ENCODE data around the gene SEC24C.
"Not testable (repeated sequence)": the region's sequence is repeated elsewhere in the genome, so short reads cannot be mapped to it uniquely, and the experiment has no call there.

The SEC24C gene

DNA sequence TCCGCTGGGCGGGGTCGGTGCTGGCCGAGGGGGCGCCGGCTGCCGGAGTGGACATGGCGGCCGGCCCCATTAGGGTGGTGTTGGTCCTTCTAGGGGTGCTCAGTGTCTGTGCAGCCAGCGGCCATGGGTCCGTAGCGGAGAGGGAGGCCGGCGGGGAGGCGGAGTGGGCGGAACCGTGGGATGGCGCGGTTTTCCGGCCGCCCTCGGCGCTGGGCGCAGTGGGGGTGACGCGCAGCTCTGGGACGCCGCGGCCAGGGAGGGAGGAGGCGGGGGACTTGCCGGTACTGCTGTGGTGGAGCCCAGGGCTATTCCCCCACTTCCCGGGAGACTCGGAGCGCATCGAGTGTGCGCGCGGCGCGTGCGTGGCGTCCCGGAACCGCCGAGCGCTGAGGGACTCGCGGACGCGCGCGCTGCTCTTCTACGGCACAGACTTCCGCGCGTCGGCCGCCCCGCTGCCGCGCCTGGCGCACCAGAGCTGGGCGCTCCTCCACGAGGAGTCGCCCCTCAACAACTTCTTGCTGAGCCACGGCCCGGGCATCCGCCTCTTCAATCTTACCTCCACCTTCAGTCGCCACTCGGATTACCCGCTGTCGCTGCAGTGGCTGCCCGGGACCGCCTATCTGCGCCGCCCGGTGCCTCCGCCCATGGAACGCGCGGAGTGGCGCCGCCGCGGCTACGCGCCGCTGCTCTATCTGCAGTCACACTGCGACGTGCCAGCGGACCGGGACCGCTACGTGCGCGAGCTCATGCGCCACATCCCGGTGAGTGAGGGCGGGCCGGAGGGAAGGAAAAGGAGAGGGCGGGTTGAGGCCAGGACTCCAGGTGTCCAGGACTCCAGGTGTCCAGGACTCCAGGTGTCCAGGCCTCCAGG, 28.3 kb downstream of the SEC24C start:
- DNase-seq, result peak; percentile 64 to 83 (median 81)

DNA sequence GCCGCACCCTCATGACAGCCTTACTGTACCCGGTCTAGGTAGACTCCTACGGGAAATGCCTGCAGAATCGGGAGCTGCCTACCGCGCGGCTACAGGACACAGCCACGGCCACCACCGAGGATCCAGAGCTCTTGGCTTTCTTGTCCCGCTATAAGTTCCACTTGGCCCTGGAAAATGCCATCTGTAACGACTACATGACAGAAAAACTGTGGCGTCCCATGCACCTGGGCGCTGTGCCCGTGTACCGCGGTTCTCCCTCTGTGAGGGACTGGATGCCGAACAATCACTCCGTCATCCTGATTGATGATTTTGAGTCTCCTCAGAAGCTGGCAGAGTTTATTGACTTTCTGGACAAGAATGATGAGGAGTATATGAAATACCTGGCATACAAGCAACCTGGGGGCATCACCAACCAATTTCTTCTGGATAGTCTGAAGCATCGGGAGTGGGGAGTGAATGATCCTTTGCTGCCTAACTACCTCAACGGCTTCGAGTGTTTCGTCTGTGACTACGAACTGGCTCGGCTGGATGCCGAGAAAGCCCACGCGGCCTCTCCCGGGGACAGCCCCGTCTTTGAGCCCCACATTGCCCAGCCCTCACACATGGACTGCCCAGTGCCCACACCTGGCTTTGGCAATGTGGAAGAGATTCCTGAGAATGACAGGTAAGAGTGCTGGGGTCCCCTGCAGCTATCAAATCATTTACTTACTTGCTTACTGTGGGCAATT, 29.1 kb downstream of the SEC24C start:
- peak; percentile 16 to 46 (median 19) for DNase-seq

DNA sequence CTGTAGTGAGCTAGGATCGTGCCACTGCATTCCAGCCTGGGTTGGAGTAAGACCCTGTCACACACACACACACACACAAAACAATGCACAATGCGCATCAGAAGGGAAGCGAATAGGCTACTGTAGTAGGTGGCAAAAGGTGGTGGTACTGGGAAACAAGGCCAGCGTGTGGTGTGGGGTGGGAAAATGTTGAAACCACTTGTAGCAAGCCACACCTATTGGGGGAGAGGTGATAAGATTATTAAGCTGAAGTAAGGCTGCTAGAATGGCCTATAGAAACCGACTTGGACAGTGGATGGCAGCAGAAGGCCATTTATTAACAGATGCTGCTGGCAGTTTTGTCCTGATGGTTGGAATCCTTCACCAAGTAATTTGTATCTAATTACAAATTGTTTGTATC, 30.5 kb downstream of the SEC24C start:
- DNase-seq, result no peak

DNA sequence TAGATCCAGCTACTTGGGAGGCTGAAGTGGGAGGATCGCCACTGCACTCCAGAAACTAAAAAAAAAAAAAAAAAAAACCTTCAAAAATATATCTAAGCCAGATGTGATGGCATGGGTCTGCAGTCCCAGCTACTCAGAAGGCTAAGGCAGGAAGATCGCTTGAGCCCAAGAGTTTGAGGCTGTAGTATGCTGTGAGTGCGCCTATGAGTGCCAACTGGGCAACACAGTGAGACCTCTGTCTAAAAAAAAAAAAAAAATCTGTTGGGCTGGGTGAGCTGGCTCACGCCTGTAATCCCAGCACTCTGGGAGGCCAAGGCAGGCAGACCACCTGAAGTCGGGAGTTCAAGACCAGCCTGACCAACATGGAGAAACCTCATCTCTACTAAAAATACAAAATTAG, 34.8 kb downstream of the SEC24C start:
- no peak for DNase-seq

DNA sequence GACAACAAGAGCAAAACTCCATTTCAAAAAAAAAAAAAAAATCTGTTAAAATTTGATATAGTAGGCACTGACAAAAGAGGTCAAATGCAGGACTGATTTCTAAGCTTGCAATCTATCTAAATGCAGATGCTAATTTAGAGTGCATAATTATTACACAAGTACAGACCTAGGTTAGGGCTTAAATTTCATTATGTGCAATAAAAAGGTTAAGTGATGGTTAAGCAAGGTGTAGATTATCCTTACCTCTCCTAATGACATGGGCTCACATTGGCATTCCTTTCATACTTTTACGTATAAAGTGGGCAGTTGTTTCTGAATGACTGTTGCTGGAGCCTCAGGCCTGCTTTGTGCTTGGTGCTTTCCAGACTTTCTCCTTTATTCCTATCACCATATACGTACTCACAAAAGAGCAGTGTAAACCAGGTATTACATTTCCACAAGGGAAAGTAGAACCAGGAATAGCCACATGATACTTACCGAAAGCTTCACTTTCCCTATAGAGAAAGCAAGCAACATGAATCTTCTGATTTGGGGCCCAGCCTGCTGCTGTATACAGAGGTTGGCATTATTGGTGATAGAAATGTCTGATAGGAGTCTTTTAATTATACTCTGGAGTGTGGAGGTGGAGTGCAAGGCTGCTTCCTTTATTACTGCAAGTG, 35.5 kb downstream of the SEC24C start:
- DNase-seq, result no peak

DNA sequence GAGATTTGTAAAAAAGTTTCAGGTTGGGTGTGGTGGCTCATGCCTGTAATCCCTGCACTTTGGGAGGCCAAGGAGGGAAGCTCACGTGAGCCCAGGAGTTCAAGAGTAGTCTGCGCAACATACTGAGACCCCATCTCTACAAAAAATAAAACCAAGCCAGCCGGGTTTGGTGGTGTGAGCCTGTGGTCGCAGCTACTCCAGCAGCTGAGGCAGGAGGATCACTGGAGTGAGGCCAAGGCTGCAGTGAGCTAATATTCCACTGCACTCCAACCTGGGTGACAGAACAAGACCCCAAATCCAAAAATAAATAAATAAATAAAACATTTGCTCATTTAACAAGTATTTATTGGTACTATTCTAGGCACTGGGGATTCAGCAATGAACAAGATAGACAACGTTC, 36.1 kb downstream of the SEC24C start:
- no peak for DNase-seq

DNA sequence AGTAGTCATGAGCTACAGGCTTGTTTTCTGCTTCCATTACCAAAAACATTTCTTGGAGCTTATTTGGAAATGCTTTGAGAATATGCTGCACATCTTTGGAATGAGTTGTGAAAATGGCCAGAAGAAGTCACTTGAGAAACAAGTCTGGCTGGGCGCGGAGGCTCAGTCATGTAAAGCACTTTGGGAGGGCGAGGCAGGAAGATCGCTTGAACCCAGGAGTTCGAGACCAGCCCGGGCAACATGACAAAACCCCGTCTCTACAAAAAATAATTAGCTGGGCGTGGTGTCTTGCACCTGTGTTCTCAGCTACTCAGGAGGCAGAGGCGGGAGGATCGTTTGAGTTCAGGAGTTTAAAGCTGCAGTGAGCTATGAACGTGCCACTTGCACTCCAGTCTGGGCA, 36.8 kb downstream of the SEC24C start:
- DNase-seq, result no peak

DNA sequence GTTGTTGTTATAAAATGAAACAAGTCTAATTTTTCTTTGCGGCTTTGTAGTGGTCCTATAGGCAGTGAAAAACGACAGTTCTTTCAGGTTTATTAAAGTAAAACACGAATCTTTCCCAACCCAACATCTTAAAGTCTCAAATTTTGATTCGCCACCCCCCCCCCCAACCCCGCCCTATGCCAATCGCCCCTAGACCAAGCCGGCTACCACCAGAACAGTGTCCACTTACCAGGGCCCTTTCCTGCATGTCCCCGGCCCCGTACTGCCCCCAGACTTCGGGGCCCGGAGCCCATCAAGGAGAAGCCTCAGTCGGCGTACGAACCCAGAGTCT, 37.3 kb downstream of the SEC24C start:
- no peak for DNase-seq

DNA sequence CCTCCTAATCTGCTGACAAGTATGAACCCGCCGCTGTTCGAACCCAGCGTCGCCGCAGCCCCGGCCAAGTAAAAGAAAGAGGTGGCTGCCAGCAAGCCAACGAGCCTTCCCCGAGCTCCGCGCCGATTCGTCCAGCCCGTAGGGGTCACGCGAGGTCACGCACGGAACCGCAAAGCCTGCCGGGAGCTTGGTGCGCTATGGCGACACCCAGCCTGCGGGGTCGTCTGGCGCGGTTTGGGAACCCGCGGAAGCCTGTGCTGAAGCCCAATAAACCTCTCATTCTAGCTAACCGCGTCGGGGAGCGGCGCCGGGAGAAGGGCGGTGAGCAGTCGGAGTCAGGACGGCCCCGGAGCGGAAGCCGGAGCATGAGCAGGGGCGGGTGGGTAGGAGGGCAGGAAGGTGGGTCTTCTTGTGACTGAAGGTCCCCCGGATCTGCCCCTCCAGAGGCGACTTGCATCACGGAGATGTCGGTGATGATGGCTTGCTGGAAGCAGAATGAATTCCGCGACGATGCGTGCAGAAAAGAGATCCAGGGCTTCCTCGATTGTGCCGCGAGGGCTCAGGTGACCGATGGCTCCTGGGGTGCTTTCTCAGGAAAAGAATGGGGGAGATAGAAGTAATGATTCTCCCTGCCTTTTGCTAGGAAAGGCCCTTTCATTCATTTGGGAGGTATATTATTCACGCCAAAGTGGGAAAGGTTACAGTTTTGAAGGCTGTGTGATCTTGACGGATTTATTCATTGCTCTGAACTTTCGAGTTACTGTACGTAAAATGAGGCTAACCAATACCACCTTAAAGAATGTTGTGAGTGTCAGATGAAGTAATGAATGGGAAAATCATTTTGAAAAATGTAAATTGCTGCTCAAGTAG, 37.9 kb downstream of the SEC24C start, which contains the start of gene CHCHD1:
TSS of gene CHCHD1 (plus strand) at position 170 of the 870 bp plus-strand sequence. CDS start at position 198, 28 bp downstream.
- DNase-seq, result peak; percentile 64 to 78 (median 74)

DNA sequence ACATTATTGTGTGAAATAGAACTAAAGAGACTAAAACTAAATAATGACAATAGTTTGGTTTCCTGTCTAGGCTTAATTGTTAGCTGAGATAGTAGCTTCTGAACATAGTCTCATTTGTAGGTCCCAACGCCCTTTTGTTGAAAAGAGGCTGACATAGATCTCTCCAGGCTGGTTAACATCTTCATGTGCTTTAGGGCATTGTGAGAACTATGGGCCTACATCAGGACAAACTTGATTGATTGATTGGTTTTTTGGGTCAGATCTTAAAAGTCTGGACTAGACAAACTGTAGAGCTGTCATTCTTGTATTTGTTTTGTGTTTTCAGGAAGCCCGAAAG, 38.5 kb downstream of the SEC24C start:
- DNase-seq, result no peak

DNA sequence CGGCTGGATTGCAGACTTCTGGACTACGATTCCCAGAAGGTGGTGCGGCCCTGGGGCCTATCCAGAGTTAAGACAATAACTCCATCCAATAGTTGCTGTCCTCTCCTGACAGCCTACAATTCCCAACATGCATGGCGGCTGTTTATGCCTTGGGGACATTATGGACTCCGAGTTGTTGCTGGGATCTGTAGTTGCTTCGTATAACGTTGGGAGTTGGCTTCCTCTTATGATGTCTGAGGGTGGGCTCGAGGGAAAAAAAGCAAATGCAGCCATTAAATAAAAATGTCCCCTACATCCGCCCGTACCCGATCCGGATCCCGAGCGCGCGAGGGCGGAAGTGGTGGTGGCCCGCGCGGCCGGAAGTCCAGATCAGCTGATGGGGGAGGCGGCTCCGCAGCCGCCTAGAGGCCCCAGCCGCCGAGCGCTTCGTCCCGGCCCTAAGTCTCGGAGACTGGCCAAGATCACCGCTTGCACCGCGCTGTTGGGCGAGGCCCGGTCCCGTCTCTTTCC, 41.1 kb downstream of the SEC24C start, which contains the start of gene ZSWIM8:
TSS of gene ZSWIM8 (plus strand) at position 396 of the 510 bp plus-strand sequence. CDS start 273 bp downstream, outside the sequence.
- peak; percentile 84 to 94 (median 86) for DNase-seq

DNA sequence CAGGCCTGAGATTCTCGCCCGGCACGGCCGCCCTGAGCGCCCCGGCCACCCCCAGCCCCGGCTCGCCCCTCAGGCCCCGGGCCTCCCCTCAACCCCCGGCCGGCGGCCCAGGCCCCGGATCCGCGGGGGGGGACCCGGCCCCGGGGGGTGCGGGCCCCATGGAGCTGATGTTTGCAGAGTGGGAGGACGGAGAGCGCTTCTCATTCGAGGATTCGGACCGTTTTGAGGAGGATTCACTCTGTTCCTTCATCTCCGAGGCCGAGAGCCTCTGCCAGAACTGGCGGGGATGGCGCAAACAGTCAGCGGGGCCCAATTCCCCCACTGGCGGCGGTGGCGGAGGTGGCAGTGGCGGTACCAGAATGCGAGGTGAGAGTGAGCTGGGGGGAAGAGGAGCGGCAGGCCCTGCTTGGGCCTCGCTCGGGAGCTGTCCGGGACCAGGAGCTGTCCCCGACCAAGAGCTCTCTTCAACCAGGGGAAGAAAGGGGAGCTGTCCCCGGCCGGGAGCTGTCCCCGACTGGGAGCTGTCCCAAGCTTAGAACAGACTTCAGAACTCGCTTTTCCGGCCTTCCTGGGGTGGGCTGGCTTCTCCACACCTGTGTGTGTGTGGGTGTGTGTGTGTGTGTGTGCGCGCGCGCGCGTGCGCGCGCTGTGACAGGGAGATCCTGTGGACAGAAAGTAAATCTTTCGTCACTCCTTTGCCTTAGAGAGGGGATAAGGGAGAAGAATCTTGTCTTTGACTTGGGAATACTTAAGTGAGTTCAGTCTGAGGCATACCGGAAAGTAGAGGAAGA, 41.7 kb downstream of the SEC24C start:
- DNase-seq, result peak in 1 of 3 experiments; percentile 26

DNA sequence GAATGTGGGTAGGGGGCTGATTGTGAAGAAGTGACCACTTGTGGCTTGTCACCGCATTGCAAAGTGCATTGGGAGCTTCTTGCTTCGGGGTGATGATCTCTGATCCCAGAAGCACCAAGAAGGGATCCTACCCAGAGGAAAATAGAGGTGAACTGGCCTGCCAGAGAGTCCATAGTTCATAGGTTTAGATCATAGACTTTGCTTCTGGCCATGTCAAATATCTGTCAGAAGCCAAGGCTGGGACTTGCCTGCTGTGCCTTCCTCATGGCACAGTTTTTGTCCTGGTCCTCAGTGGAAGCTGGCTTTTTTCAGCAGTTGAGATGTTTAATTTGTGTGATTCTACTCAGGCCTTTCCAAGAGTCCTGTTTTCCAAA, 42.3 kb downstream of the SEC24C start:
- no peak for DNase-seq

DNA sequence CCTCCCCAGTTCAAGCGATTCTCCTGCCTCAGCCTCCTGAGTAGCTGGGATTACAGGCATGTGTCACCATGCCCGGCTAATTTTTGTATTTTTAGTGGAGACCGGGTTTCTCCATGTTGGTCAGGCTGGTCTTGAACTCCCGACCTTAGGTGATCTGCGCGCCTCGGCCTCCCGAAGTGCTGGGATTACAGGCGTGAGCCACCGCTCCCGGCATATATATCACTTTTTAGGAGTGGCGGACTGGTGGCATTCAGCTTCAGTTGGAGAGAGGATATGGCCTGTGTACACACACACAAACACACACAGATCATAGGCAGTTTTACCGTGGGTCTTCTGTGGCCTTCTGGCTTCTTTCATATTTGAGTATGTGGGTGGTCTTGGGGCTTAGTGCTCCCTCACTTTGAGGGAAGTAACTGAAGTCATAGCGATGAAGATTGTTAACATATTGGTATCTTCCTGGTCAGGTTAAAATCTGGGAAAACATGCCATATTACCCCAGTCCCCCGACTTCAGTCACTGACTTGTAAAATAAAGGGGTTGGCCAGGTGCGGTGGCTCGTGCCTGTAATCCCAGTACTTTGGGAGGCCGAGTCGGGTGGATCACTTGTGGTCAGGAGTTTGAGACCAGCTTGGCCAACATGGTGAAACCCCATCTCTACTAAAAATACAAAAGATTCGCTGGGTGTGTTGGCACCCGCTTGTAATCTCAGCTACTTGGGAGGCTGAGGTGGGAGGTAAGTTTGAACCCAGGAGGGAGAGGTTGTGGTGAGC, 43.0 kb downstream of the SEC24C start:
- DNase-seq, result not testable (repeated sequence)

DNA sequence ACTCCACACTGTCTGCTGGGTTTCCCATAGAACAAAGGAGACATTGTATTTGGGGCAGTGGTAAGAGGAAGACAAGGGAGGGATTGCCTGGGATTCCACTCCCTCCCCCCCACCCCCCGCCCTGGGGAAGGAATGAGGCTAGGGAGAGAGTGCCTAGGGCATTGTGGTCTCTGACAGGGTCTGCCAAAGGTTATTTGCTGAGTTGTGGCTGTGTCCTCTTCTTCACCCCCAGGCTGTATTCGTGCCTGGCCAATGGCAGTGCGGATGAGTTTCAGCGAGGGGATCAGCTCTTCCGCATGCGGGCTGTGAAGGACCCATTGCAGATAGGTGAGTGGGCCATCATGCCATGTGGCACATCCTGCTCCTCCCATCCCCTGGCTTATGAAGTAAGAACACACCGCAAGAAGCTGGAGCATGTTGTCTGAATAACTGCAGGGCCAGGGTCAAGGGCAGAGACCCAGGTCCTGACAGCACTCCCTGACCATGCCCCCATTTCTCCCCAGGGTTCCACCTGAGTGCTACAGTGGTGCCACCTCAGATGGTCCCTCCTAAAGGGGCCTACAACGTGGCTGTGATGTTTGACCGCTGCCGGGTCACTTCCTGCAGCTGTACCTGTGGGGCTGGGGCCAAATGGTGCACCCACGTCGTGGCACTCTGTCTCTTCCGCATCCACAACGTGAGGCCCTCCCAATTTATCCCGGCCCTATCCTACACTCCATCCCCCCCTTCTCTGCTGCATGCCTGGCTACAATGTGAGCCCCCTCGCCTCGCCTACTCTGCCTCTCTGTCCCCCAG, 44.9 kb downstream of the SEC24C start:
- DNase-seq, result no peak

DNA sequence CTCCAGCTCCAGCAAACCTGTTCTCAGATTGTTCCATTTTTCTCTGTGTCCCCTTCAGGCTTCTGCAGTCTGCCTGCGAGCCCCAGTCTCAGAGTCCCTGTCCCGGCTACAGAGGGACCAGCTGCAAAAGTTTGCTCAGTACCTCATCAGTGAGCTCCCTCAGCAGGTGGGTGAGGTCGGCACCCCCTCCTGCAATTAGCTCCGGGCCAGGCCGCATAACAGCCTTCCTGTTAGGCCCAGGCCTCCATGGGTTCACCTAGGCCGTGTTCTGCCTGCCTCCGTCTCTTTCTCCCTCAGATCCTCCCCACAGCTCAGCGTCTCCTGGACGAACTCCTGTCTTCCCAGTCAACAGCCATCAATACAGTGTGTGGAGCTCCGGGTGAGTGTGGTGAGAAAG, 45.5 kb downstream of the SEC24C start:
- DNase-seq, result no peak

DNA sequence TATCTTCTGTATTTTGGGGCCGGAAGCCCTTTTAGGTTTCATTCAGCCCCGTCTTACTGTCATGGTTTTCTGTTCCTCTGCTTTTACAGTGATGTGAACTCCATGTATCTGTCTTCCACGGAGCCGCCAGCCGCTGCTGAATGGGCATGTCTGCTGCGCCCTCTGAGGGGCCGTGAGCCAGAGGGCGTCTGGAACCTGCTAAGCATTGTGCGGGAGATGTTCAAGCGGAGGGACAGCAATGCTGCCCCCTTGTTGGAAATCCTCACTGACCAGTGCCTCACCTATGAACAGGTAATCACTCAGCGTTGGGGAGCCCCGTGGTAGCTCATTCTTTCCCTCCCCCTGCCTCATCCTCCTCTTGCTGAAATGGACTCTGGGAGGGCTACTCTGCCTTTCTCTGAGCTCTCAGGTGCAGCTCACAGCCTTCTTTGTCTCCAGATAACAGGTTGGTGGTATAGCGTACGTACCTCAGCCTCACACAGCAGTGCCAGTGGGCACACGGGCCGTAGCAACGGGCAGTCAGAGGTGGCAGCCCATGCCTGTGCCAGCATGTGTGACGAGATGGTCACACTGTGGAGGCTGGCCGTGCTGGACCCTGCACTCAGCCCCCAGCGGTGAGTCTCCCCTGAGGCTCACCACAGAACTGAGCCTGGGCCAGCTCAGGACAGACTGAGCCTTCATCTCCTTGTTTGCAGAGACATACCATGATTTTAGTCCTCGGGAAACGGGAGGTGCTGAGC, 46.9 kb downstream of the SEC24C start:
- DNase-seq, result no peak

DNA sequence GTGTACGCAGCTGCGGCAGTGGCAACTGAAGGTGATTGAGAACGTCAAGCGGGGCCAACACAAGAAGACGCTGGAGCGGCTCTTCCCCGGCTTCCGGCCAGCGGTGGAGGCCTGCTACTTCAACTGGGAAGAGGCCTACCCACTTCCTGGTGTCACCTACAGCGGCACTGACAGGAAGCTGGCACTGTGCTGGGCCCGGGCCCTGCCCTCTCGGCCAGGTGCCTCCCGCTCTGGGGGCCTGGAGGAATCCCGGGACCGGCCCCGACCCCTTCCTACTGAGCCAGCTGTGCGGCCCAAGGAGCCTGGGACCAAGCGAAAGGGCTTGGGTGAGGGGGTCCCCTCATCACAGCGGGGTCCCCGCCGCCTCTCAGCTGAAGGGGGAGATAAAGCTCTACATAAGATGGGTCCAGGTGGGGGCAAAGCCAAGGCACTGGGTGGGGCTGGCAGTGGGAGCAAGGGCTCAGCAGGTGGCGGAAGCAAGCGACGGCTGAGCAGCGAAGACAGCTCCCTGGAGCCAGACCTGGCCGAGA, 47.8 kb downstream of the SEC24C start:
- DNase-seq, result no peak

DNA sequence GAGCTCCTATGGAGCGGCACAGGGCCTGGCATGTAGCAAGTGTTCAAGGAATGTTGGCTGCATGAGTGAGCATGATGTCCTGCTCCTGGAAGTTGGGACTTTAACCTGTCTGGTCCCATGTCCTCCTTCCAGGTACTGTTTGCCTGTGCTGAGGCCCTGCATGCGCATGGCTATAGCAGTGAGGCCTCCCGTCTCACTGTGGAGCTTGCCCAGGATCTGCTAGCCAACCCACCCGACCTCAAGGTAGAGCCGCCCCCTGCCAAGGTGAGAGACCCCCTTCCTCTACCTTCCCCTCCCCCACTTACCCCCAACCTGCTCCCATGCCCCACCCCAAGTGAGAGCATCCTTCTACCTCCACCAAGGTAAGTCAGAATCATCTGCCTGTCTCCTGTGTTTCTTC, 49.3 kb downstream of the SEC24C start:
- DNase-seq, result no peak

All from NCI-H1417 (cell line).